Heart right ventricle (tissue), 16 donors: Measurements from ENCODE around the gene MACROD2. TPM values are rescaled to one million over a fixed set of nuclear protein-coding genes. Genes with fewer than 3 reads are reported as not detected.

ENCODE experiments used
- ATAC-seq, 8 donors: fragments of 200-7000 bp; cut with Tn5 transposase; one replicate each; pipeline ENCODE4 v1.9.1; 2020; ENCODE audit warnings: mild to moderate bottlenecking in 8 of 8, moderate library complexity in 8 of 8, moderate number of reproducible peaks in 1 of 8
- DNase-seq, 2 donors: peaks; one replicate each; pipeline ENCODE4 v3.0.0-alpha.2; 2020
- H3K27ac ChIP-seq, 10 donors: fragments of 200-600 bp; sonication (generic) in 2 of 10; one replicate each; pipeline versions ENCODE4 v1.5.0 to v1.8.0; 2020 to 2022; ENCODE audit warnings: mild to moderate bottlenecking in 3 of 10
- H3K27me3 ChIP-seq, 7 donors: fragments of 200-600 bp; one replicate each; pipeline ENCODE4 v1.8.0; 2021 to 2022; ENCODE audit warnings: mild to moderate bottlenecking in 2 of 7
- H3K36me3 ChIP-seq, 9 donors: fragments of 200-600 bp; sonication (generic) in 1 of 9; one replicate each; pipeline versions ENCODE4 v1.5.0 to v1.8.0; 2020 to 2022; ENCODE audit warnings: mild to moderate bottlenecking in 2 of 9
- H3K4me1 ChIP-seq, 9 donors: fragments of 200-600 bp; sonication (generic) in 1 of 9; one replicate each; pipeline versions ENCODE4 v1.5.0 to v1.8.0; 2020 to 2022; ENCODE audit warnings: mild to moderate bottlenecking in 4 of 9
- H3K4me3 ChIP-seq, 10 donors: fragments of 200-600 bp; sonication (generic) in 2 of 10; one replicate each; pipeline versions ENCODE4 v1.5.0 to v1.8.0; 2020 to 2022; ENCODE audit warnings: mild to moderate bottlenecking in 7 of 10, moderate library complexity in 2 of 10
- H3K9me3 ChIP-seq, 11 donors: fragments of 200-600 bp in 10 of 11; sonication (generic) in 2 of 11; one replicate each; pipeline versions ENCODE4 v1.5.0 to v1.8.0; 2013 to 2022; ENCODE audit warnings: mild to moderate bottlenecking in 2 of 11, control low read depth in 1 of 11, moderate library complexity in 1 of 11
- WGBS, 2 donors: extraction: QIAGEN DNeasy Blood & Tissue Kit; methylation state at CpG; one replicate each; pipeline ENCODE4 v1.1.7; 2013; ENCODE audit warnings: inconsistent platforms in 1 of 2; 5-methylcytosine and 5-hydroxymethylcytosine counted together
- intact Hi-C, 10 donors: fragments of 100-400 bp; cut with DNase I; formaldehyde crosslinking; loops; one replicate each; pipeline versions ENCODE4 v1.11.1 to v1.14.2; 2022
- polyA plus RNA-seq, 2 donors: library from polyadenylated mRNA; stranded (reverse); fragments of 200-250 nt; gene quantifications; one replicate each; pipeline ENCODE4 v1.2.3, GENCODE V29; 2013
- total RNA-seq, 10 donors: library from RNA; stranded (reverse); fragmentation: NEBNext Ultra II Directional in 3 of 10; extraction: Animal tissue kit (Norgen Biotek cat#: 25700) in 3 of 10; gene quantifications; one replicate each; pipeline versions ENCODE4 v1.2.1 to v1.2.4, GENCODE V29; 2021 to 2023
- TF ChIP-seq, protein P1 (sequence below), 9 donors: fragments of 200-600 bp; sonication (generic) in 2 of 9; IDR thresholded peaks; one replicate each; pipeline versions ENCODE4 v1.5.0 to v1.8.0; 2021 to 2022; ENCODE audit warnings: antibody characterized with exemption in 9 of 9, mild to moderate bottlenecking in 5 of 9, moderate library complexity in 1 of 9
- donor health status: Arrhythmogenic right ventricular cardiomyopathy.
- donor health status: ischemic (EF 13 %, LVEDD 7.1; RV severe dilation, severe dysfunction).
- donor health status: healthy with polysubstance abuse.
- donor health status: DM: no; HTN: yes; CAD: no.
- donor health status: DM: no; HTN: no; CAD: no.
- donor health status: ischemic (EF 25% LVEDD 6.9; RV normal size, moderate dysfunction).
- donor health status: ischemic (EF 25% LVEDD 5.7; RV mildly dilated, moderate dysfunction).
- donor health status: healthy.
- donor health status: DM: yes; HTN: yes; CAD: no.
- donor health status: Ischemic cardiomyopathy.
- donor health status: ischemic (EF 35%, LVEDD 5.7; RV mildly dilated, moderate dysfunction).
- donor health status: nonischemic (EF 11% LVEDD 7.7; RV severe dilation, severe dysfunction).
- donor health status: DM: yes; HTN: yes; CAD: no.
- donor health status: PGD.
- donor health status: ischemic (EF 29% LVEDD 5.4; RV normal size, mild dysfunction).
- donor health status: nonischemic (EF 23%, LVEDD 6.1; RV moderate dilation, normal function).

MACROD2 gene
- total and polyA plus RNA-seq, 12 donors, result 0.28 to 6.4 (median 4.1) TPM

DNA sequence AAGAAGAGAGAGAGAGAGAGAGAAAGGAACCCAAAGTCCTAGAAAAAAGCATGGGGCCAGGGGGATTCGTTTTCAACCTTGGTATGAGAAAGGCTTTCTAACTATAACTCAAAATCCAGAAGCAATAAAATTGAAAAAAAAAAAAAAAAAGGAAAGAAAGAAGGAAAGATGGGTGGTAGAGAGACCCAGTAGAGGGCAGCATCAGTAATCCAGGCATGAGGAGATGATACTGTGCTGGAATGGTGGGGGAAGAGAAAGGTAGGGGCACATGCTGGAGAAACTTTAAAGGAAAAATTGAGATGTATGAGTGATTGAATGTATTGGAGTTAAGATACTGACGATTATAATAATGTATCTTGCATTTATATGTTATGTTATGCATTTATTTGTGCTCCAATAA is 1382.8 kb downstream of the MACROD2 start:
- TF ChIP-seq, protein P1, sequence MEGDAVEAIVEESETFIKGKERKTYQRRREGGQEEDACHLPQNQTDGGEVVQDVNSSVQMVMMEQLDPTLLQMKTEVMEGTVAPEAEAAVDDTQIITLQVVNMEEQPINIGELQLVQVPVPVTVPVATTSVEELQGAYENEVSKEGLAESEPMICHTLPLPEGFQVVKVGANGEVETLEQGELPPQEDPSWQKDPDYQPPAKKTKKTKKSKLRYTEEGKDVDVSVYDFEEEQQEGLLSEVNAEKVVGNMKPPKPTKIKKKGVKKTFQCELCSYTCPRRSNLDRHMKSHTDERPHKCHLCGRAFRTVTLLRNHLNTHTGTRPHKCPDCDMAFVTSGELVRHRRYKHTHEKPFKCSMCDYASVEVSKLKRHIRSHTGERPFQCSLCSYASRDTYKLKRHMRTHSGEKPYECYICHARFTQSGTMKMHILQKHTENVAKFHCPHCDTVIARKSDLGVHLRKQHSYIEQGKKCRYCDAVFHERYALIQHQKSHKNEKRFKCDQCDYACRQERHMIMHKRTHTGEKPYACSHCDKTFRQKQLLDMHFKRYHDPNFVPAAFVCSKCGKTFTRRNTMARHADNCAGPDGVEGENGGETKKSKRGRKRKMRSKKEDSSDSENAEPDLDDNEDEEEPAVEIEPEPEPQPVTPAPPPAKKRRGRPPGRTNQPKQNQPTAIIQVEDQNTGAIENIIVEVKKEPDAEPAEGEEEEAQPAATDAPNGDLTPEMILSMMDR (IDR thresholded peaks at IDR 0.05), result no peak
- intact Hi-C loops, result no loop called here
- no peaks in the 10 kb centered on the region for H3K9me3 ChIP-seq
- 50 to 55% methylated on average over 2 of the region's 2 CpGs for WGBS, 2 donors
- H3K27me3 ChIP-seq, result no peaks in the 10 kb centered on the region
- no peak overlapping the region for H3K4me3 ChIP-seq
- ATAC-seq (no peak), DNase-seq (no peak)
- H3K4me1 ChIP-seq, result no peaks in the 10 kb centered on the region
- H3K36me3 ChIP-seq, result no peaks in the 10 kb centered on the region
- H3K27ac ChIP-seq, result no peak overlapping the region

DNA sequence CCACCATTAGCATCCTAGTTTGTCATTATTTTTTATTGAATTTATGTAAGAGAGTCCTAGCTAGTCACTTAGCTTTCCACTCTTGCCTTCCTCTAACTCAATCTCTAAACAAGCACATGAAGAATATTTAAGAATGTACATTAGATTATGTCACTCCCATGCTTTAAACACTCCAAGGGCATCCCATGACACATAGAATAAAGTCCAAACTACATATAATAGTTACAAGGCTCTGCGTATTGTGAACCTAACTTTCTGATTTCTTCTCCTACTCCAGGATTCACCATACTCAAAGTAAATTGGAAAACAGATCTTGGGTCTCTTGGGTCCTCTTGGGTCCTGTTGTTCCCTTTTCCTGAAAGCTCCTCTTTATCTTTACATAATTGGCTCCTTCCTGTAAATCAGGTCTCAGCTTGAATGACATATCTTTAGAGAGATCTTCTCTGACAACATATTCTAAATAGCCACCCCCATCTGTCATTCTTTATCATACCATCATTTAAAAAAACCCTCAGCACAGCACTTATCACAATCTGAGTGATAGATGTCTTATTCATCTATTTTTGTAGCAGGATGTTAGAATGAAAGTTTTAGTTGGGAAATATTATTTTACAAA is 1384.5 kb downstream of the MACROD2 start:
- ATAC-seq (no peak), DNase-seq (no peak)
- 93 to 96% methylated on average over 1 of the region's 1 CpG for WGBS, 2 donors
- intact Hi-C loops, result loop anchor here in 1 of 10 donors (10.0 kb wide), 1 partner anchor 695 kb away; no protein-coding TSS in a partner anchor
- Histone ChIP-seq H3K27me3 (no peaks in the 10 kb centered on the region), H3K4me3 (no peak overlapping the region), H3K9me3 (no peaks in the 10 kb centered on the region), H3K36me3 (no peaks in the 10 kb centered on the region), H3K4me1 (no peaks in the 10 kb centered on the region), H3K27ac (no peak overlapping the region)
- TF ChIP-seq, protein P1 (IDR thresholded peaks at IDR 0.05), result no peak

DNA sequence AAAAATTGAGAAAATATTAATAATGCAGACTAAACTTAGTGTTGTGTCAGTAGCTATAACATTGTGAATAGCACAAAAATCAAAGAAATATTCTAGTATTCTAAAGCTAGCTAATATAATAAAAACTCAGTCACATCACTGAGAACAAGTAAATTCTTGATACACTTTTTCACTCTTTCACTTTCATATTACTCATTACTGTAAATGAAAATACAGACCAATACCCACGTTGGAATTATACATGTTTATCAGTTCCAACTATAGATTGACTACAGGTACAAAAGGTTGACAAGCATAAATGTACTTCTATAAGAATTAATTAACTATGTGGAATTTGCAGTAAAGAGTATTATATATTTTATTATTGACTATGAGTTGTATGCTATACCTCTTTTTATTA is 1385.5 kb downstream of the MACROD2 start:
- no peaks in the 10 kb centered on the region for H3K27me3 ChIP-seq
- ATAC-seq (no peak), DNase-seq (no peak)
- H3K4me1 ChIP-seq, result no peaks in the 10 kb centered on the region
- intact Hi-C loops, result loop anchor here in 1 of 10 donors (10.0 kb wide), 1 partner anchor 694 kb away; no protein-coding TSS in a partner anchor
- no peak overlapping the region for H3K4me3 ChIP-seq
- no peaks in the 10 kb centered on the region for H3K36me3 ChIP-seq
- H3K9me3 ChIP-seq, result no peaks in the 10 kb centered on the region
- H3K27ac ChIP-seq, result no peak overlapping the region
- 80 to 81% methylated on average over 1 of the region's 1 CpG for WGBS, 2 donors
- TF ChIP-seq, protein P1 (IDR thresholded peaks at IDR 0.05), result no peak

DNA sequence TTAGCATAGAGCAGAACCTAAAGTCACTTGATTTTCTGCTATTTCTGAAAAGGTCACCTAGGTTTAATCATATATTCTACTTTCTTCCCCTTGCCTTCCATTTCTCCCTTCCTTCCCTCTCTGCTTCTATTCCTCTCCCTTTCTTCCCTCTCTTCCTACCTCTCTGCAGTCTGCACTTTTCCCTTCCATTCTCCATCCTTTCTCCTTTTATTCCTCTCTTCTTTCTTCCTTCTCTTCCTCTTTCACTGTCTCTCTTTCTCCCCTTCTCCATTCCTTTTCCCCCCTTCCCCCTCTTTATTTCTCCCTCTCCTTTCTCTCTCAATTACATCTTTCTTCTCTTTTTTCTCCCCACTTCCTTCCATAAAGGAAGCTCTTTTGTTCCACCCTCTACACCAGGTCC is 1391.9 kb downstream of the MACROD2 start:
- peaks cover 0 to 4% (median 0%) of the 10 kb centered on the region in 7 donors for H3K27me3 ChIP-seq
- ATAC-seq, result no peak
- no peak overlapping the region for H3K27ac ChIP-seq
- no peak for DNase-seq
- no peak overlapping the region for H3K4me3 ChIP-seq
- TF ChIP-seq, protein P1 (IDR thresholded peaks at IDR 0.05), result no peak
- H3K4me1 ChIP-seq, result no peaks in the 10 kb centered on the region
- no peaks in the 10 kb centered on the region for H3K9me3 ChIP-seq
- intact Hi-C loops, result loop anchor here in 1 of 10 donors (10.0 kb wide), 1 partner anchor 688 kb away; no protein-coding TSS in a partner anchor
- H3K36me3 ChIP-seq, result no peaks in the 10 kb centered on the region
